ENCODE data around the gene PORCN.

GRCh38 chrX:48512371-48512935 is 3.7 kb downstream of the PORCN start:
- TF ChIP-seq POLR2A (IDR thresholded peaks at IDR 0.05; ENCODE audit: low read depth): no peak
- TF ChIP-seq, protein P1, sequence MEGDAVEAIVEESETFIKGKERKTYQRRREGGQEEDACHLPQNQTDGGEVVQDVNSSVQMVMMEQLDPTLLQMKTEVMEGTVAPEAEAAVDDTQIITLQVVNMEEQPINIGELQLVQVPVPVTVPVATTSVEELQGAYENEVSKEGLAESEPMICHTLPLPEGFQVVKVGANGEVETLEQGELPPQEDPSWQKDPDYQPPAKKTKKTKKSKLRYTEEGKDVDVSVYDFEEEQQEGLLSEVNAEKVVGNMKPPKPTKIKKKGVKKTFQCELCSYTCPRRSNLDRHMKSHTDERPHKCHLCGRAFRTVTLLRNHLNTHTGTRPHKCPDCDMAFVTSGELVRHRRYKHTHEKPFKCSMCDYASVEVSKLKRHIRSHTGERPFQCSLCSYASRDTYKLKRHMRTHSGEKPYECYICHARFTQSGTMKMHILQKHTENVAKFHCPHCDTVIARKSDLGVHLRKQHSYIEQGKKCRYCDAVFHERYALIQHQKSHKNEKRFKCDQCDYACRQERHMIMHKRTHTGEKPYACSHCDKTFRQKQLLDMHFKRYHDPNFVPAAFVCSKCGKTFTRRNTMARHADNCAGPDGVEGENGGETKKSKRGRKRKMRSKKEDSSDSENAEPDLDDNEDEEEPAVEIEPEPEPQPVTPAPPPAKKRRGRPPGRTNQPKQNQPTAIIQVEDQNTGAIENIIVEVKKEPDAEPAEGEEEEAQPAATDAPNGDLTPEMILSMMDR (IDR thresholded peaks at IDR 0.05): no peak
- TF ChIP-seq EP300 (IDR thresholded peaks at IDR 0.05): no peak
